HPDE6-E6E7 (cell line): ENCODE results near the gene ERCC5.

Experiments used
- DNase-seq: peaks from one replicate; pipeline ENCODE4 v3.0.0; 2011; ENCODE audit warnings: missing footprints; ENCODE audit errors: extremely low spot score

Gene ERCC5

GRCh38 chr13:102922184-102922583, 76.4 kb downstream of the ERCC5 start:
- no peak for DNase-seq
